Measurements from ENCODE around the gene MLST8.

The MLST8 gene

GRCh38 chr16:2205104-2205966 lies at the start of gene MLST8:
Gene MLST8, plus strand, starts transcription at chr16:2205454. Its CDS starts 632 bp downstream, at chr16:2206086.
- peak; percentile 13 for TF ChIP-seq CTCF (IDR thresholded peaks at IDR 0.05; ENCODE audit: insufficient read depth, low read length, poor library complexity, severe bottlenecking)
- DNase-seq (ENCODE audit: extremely low read depth, insufficient read length), result peak; percentile 94
- Histone ChIP-seq H3K4me3 (replicated peaks; ENCODE audit: low read depth, low read length) (peak within 1 kb of the TSS; percentile 88), H3K36me3 (ENCODE audit: control insufficient read depth, insufficient read depth, low read length) (peaks cover 16% of the 10 kb centered on the region), H3K27me3 (replicated peaks; ENCODE audit: control insufficient read depth, insufficient read depth, low read length) (no peaks in the 10 kb centered on the region)

- no peak for TF ChIP-seq CTCF (IDR thresholded peaks at IDR 0.05; ENCODE audit: insufficient read depth, low read length, poor library complexity, severe bottlenecking)
- Histone ChIP-seq H3K36me3 (ENCODE audit: control insufficient read depth, insufficient read depth, low read length) (peaks cover 23% of the 10 kb centered on the region), H3K4me3 (replicated peaks; ENCODE audit: low read depth, low read length) (peak overlapping the region; percentile 93), H3K27me3 (replicated peaks; ENCODE audit: control insufficient read depth, insufficient read depth, low read length) (no peaks in the 10 kb centered on the region)
- DNase-seq (ENCODE audit: extremely low read depth, insufficient read length), result no peak
Observed at GRCh38 chr16:2155977-2156848, 49.0 kb upstream of the MLST8 start.

- no peak for TF ChIP-seq CTCF (IDR thresholded peaks at IDR 0.05; ENCODE audit: insufficient read depth, low read length, poor library complexity, severe bottlenecking)
- Histone ChIP-seq H3K36me3 (ENCODE audit: control insufficient read depth, insufficient read depth, low read length) (peaks cover 19% of the 10 kb centered on the region), H3K27me3 (replicated peaks; ENCODE audit: control insufficient read depth, insufficient read depth, low read length) (no peaks in the 10 kb centered on the region), H3K4me3 (replicated peaks; ENCODE audit: low read depth, low read length) (peak overlapping the region; percentile 93)
- DNase-seq (ENCODE audit: extremely low read depth, insufficient read length), result no peak
Observed at GRCh38 chr16:2156849-2157224, 48.4 kb upstream of the MLST8 start.

GRCh38 chr16:2157480-2158261 lies 47.6 kb upstream of the MLST8 start:
- H3K27me3 ChIP-seq (replicated peaks; ENCODE audit: control insufficient read depth, insufficient read depth, low read length), result no peaks in the 10 kb centered on the region
- H3K4me3 ChIP-seq (replicated peaks; ENCODE audit: low read depth, low read length), result no peak overlapping the region
- TF ChIP-seq CTCF (IDR thresholded peaks at IDR 0.05; ENCODE audit: insufficient read depth, low read length, poor library complexity, severe bottlenecking), result no peak
- DNase-seq (ENCODE audit: extremely low read depth, insufficient read length), result no peak
- H3K36me3 ChIP-seq (ENCODE audit: control insufficient read depth, insufficient read depth, low read length), result peaks cover 16% of the 10 kb centered on the region

- Histone ChIP-seq H3K27me3 (replicated peaks; ENCODE audit: control insufficient read depth, insufficient read depth, low read length) (no peaks in the 10 kb centered on the region), H3K4me3 (replicated peaks; ENCODE audit: low read depth, low read length) (0 out of 2 replicates have a peak overlapping the region, but pooled peaks have one; percentile 10)
- no peak for TF ChIP-seq CTCF (IDR thresholded peaks at IDR 0.05; ENCODE audit: insufficient read depth, low read length, poor library complexity, severe bottlenecking)
Observed at GRCh38 chr16:2158262-2158638, 47.0 kb upstream of the MLST8 start.

More at GRCh38 chr16:2158262-2158638, 47.0 kb upstream of the MLST8 start:
- DNase-seq (ENCODE audit: extremely low read depth, insufficient read length), result no peak
- H3K36me3 ChIP-seq (ENCODE audit: control insufficient read depth, insufficient read depth, low read length), result peaks cover 13% of the 10 kb centered on the region
